Activated CD8-positive, alpha-beta memory T cell treated with anti-CD3 and anti-CD28 coated beads for 36 hours (primary cell): ENCODE results near the gene CA10. TPM values are rescaled to one million over a fixed set of nuclear protein-coding genes. Genes with fewer than 3 reads are reported as not detected.

Experiments used
- CTCF ChIA-PET: fragments of 350-600 bp; sonication (Branson Sonifier 250); formaldehyde crosslinking; loops from one replicate; lab custom pipeline; 2021; ENCODE audit warnings: antibody characterized with exemption; lab: Charles Lee
- POLR2A ChIA-PET: fragments of 350-600 bp; sonication (Branson Sonifier 250); formaldehyde crosslinking; loops from one replicate; lab custom pipeline; 2021; ENCODE audit warnings: antibody characterized with exemption; lab: Charles Lee
- total RNA-seq, 2 experiments: library from RNA; stranded (reverse); gene quantifications; one replicate each; pipeline ENCODE4 v1.2.3, GENCODE V29; 2021

The CA10 gene
- not detected for total RNA-seq

- CTCF ChIA-PET = no interaction called here
These were observed at the start of gene CA10 for GRCh38 chr17:52158450-52159042. Gene CA10 (minus strand): TSS chr17:52158714.

GRCh38 chr17:52207796-52208195, 49.3 kb upstream of the CA10 start:
- CTCF ChIA-PET = no interaction called here
- POLR2A ChIA-PET = no interaction called here

More at GRCh38 chr17:52158450-52159042, at the start of gene CA10:
- POLR2A ChIA-PET = no interaction called here

GRCh38 chr17:52202520-52203080, 44.1 kb upstream of the CA10 start:
- POLR2A ChIA-PET = no interaction called here

GRCh38 chr17:52201767-52202519, 43.4 kb upstream of the CA10 start:
- CTCF ChIA-PET = no interaction called here
- POLR2A ChIA-PET = no interaction called here

More at GRCh38 chr17:52202520-52203080, 44.1 kb upstream of the CA10 start:
- CTCF ChIA-PET = no interaction called here

GRCh38 chr17:52191491-52191890, 33.0 kb upstream of the CA10 start:
- ChIA-PET CTCF (no interaction called here), POLR2A (no interaction called here)

- ChIA-PET CTCF (no interaction called here), POLR2A (no interaction called here)
These were observed 23.3 kb upstream of the CA10 start for GRCh38 chr17:52181782-52182181.

GRCh38 chr17:52178012-52178411, 19.5 kb upstream of the CA10 start:
- CTCF ChIA-PET = no interaction called here

GRCh38 chr17:52170963-52171572, 12.6 kb upstream of the CA10 start:
- ChIA-PET CTCF (no interaction called here), POLR2A (no interaction called here)

More at GRCh38 chr17:52178012-52178411, 19.5 kb upstream of the CA10 start:
- POLR2A ChIA-PET = no interaction called here

- ChIA-PET CTCF (no interaction called here), POLR2A (no interaction called here)
These were observed 1.6 kb upstream of the CA10 start for GRCh38 chr17:52160136-52160567.

GRCh38 chr17:52159246-52160135, 977 bp upstream of the CA10 start:
- ChIA-PET POLR2A (no interaction called here), CTCF (no interaction called here)

GRCh38 chr17:52157603-52158449, 688 bp downstream of the CA10 start:
- POLR2A ChIA-PET = no interaction called here
- CTCF ChIA-PET = no interaction called here

GRCh38 chr17:52156576-52157570, 1.6 kb downstream of the CA10 start:
- CTCF ChIA-PET = no interaction called here
- POLR2A ChIA-PET = no interaction called here

GRCh38 chr17:52155301-52155700, 3.2 kb downstream of the CA10 start:
- POLR2A ChIA-PET = no interaction called here
- CTCF ChIA-PET = no interaction called here

- ChIA-PET CTCF (no interaction called here), POLR2A (no interaction called here)
These were observed 4.0 kb downstream of the CA10 start for GRCh38 chr17:52154466-52154865.

- CTCF ChIA-PET = no interaction called here
- POLR2A ChIA-PET = no interaction called here
These were observed 7.6 kb downstream of the CA10 start for GRCh38 chr17:52150935-52151334.

- POLR2A ChIA-PET = no interaction called here
- CTCF ChIA-PET = no interaction called here
These were observed 8.9 kb downstream of the CA10 start for GRCh38 chr17:52149626-52150025.

- POLR2A ChIA-PET = no interaction called here
- CTCF ChIA-PET = no interaction called here
These were observed 9.6 kb downstream of the CA10 start for GRCh38 chr17:52148969-52149351.
